ENCODE data around the gene CAPG. TPM values are rescaled to one million over a fixed set of nuclear protein-coding genes. Genes with fewer than 3 reads are reported as not detected.

The CAPG gene
- total RNA-seq, 1 donor from 2014 or later = 208 TPM

- POLR2A ChIA-PET = interaction anchor here (0.6 to 1.8 kb wide), 4 partner anchors 24 to 543 kb away, joined by 3 to 10 read pairs (median 3); partner anchors contain the start of genes MAT2A and SH2D6
- peaks cover 48% of the 10 kb centered on the region for H3K36me3 Mint-ChIP-seq (ENCODE audit: low read depth)
These were observed 52.4 kb downstream of the CAPG start for GRCh38 chr2:85357736-85358135.

GRCh38 chr2:85356186-85356585 lies 54.0 kb downstream of the CAPG start:
- Mint-ChIP-seq H3K36me3 (ENCODE audit: low read depth) (peaks cover 41% of the 10 kb centered on the region), H3K9me3 (no peaks in the 10 kb centered on the region), H3K4me3 (no peak overlapping the region), H3K27me3 (no peaks in the 10 kb centered on the region), H3K27ac (no peak overlapping the region), H3K4me1 (peaks cover 48% of the 10 kb centered on the region)
- no peak for TF ChIP-seq CTCF (IDR thresholded peaks at IDR 0.05)
- ATAC-seq (ENCODE audit: low read depth) (no peak), DNase-seq (no peak)
- ChIA-PET POLR2A (interaction anchor here (0.6 to 0.8 kb wide), 2 partner anchors 37 to 838 kb away, joined by 3 to 5 read pairs; no protein-coding TSS in a partner anchor), CTCF (no interaction called here)
- intact Hi-C loops (cut with micrococcal nuclease) = no loop called here

More at GRCh38 chr2:85357736-85358135, 52.4 kb downstream of the CAPG start:
- Mint-ChIP-seq H3K27me3 (no peaks in the 10 kb centered on the region), H3K27ac (no peak overlapping the region), H3K9me3 (no peaks in the 10 kb centered on the region), H3K4me3 (no peak overlapping the region), H3K4me1 (peaks cover 46% of the 10 kb centered on the region)
- CTCF ChIA-PET = no interaction called here
- TF ChIP-seq CTCF (IDR thresholded peaks at IDR 0.05) = no peak
- no peak for DNase-seq
- intact Hi-C loops (cut with micrococcal nuclease) = no loop called here
- ATAC-seq (ENCODE audit: low read depth) = no peak

GRCh38 chr2:85355521-85355920 lies 54.6 kb downstream of the CAPG start:
- TF ChIP-seq CTCF (IDR thresholded peaks at IDR 0.05) = no peak
- ChIA-PET CTCF (interaction anchor here (1.3 kb wide), 1 partner anchor 64 kb away, joined by 6 read pairs; the partner anchor contains the start of gene SH2D6), POLR2A (interaction anchor here (1.2 to 4.2 kb wide), 13 partner anchors 9 to 257 kb away, joined by 3 to 93 read pairs (median 10); partner anchors contain the start of genes C2orf68, GGCX, MAT2A and SH2D6)
- Mint-ChIP-seq H3K4me1 (peaks cover 48% of the 10 kb centered on the region), H3K27me3 (no peaks in the 10 kb centered on the region), H3K27ac (peak overlapping the region; percentile 50), H3K36me3 (ENCODE audit: low read depth) (peaks cover 43% of the 10 kb centered on the region), H3K4me3 (peak overlapping the region; percentile 100), H3K9me3 (no peaks in the 10 kb centered on the region)
- intact Hi-C loops (cut with micrococcal nuclease) = loop anchor here (2.0 kb wide), 1 partner anchor 197 kb away; no protein-coding TSS in a partner anchor
- ATAC-seq (ENCODE audit: low read depth) = no peak
- no peak for DNase-seq

DNA sequence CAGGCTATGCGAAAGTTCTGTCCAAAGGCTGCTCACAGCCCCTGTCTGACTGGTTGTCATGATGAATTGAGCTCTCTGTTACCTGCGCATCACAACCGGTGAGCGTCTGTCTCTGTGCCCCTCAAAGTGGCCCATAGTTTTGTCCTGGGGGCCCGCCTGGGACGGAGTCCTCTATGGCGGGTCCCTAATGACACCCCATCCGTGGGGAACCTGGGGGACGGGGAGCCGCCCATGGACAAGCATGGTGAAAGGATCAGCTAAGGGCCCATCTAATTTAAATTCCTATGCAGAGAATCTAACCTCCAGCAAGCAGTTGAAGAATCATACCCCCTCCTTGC lies 55.1 kb downstream of the CAPG start:
- peak; percentile 3 for ATAC-seq (ENCODE audit: low read depth)
- POLR2A ChIA-PET = interaction anchor here (0.5 to 4.2 kb wide), 22 partner anchors 10 to 262 kb away, joined by 3 to 93 read pairs (median 6); partner anchors contain the start of genes C2orf68, GGCX, MAT2A and SH2D6
- H3K9me3 Mint-ChIP-seq = no peaks in the 10 kb centered on the region
- peak overlapping the region; percentile 99 for H3K27ac Mint-ChIP-seq
- CTCF ChIA-PET = interaction anchor here (1.3 to 1.4 kb wide), 4 partner anchors 38 to 197 kb away, joined by 3 to 6 read pairs (median 6); partner anchors contain the start of gene SH2D6
- intact Hi-C loops (cut with micrococcal nuclease) = loop anchor here (2.0 kb wide), 1 partner anchor 198 kb away; no protein-coding TSS in a partner anchor
- H3K4me1 Mint-ChIP-seq = peaks cover 48% of the 10 kb centered on the region
- H3K4me3 Mint-ChIP-seq = peak overlapping the region; percentile 100
- H3K27me3 Mint-ChIP-seq = no peaks in the 10 kb centered on the region
- peaks cover 47% of the 10 kb centered on the region for H3K36me3 Mint-ChIP-seq (ENCODE audit: low read depth)
- no peak for DNase-seq
- TF ChIP-seq CTCF (IDR thresholded peaks at IDR 0.05) = no peak

GRCh38 chr2:85354286-85355072 lies 55.7 kb downstream of the CAPG start, which contains the start of the genes ELMOD3 and RETSAT:
TSS of gene ELMOD3 (plus strand) at chr2:85354769. CDS start at chr2:85357199, 2,430 bp downstream.
TSS of gene RETSAT (minus strand) at chr2:85354528. CDS start at chr2:85354507, 21 bp downstream.
- intact Hi-C loops (cut with micrococcal nuclease) = loop anchor here (1.0 to 5.0 kb wide), 10 partner anchors 26 to 1088 kb away; partner anchors contain the start of genes CAPG, GGCX, KDM3A and MAT2A
- ATAC-seq (ENCODE audit: low read depth) = peak; percentile 99
- POLR2A ChIA-PET = interaction anchor here (0.5 to 4.2 kb wide), 29 partner anchors 9 to 262 kb away, joined by 3 to 93 read pairs (median 6); partner anchors contain the start of genes C2orf68, GGCX, MAT2A and RNF181
- Mint-ChIP-seq H3K9me3 (no peaks in the 10 kb centered on the region), H3K27ac (peak within 1 kb of the TSS; percentile 99), H3K4me1 (peaks cover 48% of the 10 kb centered on the region), H3K4me3 (peak within 1 kb of the TSS; percentile 100), H3K27me3 (no peaks in the 10 kb centered on the region), H3K36me3 (ENCODE audit: low read depth) (peaks cover 49% of the 10 kb centered on the region)
- CTCF ChIA-PET = interaction anchor here (0.9 to 1.4 kb wide), 6 partner anchors 38 to 351 kb away, joined by 3 to 6 read pairs (median 4); partner anchors contain the start of gene SH2D6
- no peak for TF ChIP-seq CTCF (IDR thresholded peaks at IDR 0.05)
- DNase-seq = peak; percentile 84

All from activated B cell treated with CpG ODN at 0.5 μM for 24 hours (primary cell).